Loucy (cell line): ENCODE data around the gene MEF2C.

Source experiments
- H2AFZ ChIP-seq: fragments of 200-600 bp; sonication (generic); 2 replicates; pipeline ENCODE4 v1.6.0; 2016; ENCODE audit warnings: antibody characterized with exemption, mild to moderate bottlenecking, low read length, moderate library complexity
- H3F3A ChIP-seq: fragments of 200-600 bp; 2 replicates; pipeline ENCODE4 v1.6.0; 2016; ENCODE audit warnings: antibody characterized with exemption, low read depth, mild to moderate bottlenecking
- H3K27me3 ChIP-seq: fragments of 200-600 bp; sonication (generic); 2 replicates; pipeline ENCODE4 v1.6.1; 2014; ENCODE audit warnings: low read length, mild to moderate bottlenecking; ENCODE audit not compliant: insufficient read depth, poor library complexity, severe bottlenecking
- H3K36me3 ChIP-seq: fragments of 200-600 bp; sonication (generic); 2 replicates; pipeline ENCODE4 v1.6.1; 2016; ENCODE audit warnings: low read length; ENCODE audit not compliant: insufficient read depth
- H3K4me1 ChIP-seq: fragments of 200-600 bp; sonication (generic); 2 replicates; pipeline ENCODE4 v1.5.1; 2014; ENCODE audit warnings: low read length, mild to moderate bottlenecking; ENCODE audit not compliant: insufficient read depth, poor library complexity, severe bottlenecking
- H3K4me2 ChIP-seq: fragments of 200-600 bp; sonication (generic); 2 replicates; pipeline ENCODE4 v1.6.0; 2014; ENCODE audit warnings: antibody characterized with exemption, low read length, low read depth, mild to moderate bottlenecking; ENCODE audit not compliant: poor library complexity, severe bottlenecking
- H3K4me3 ChIP-seq: fragments of 200-600 bp; sonication (generic); 2 replicates; pipeline ENCODE4 v1.5.1; 2014; ENCODE audit warnings: low read length, mild to moderate bottlenecking, mixed read lengths; ENCODE audit not compliant: poor library complexity, severe bottlenecking
- H3K79me2 ChIP-seq: fragments of 200-600 bp; sonication (generic); 2 replicates; pipeline ENCODE4 v1.6.1; 2014; ENCODE audit warnings: low read length; ENCODE audit not compliant: insufficient read depth
- H3K9ac ChIP-seq: fragments of 200-600 bp; sonication (generic); 2 replicates; pipeline ENCODE4 v1.6.0; 2014; ENCODE audit warnings: mild to moderate bottlenecking, low read depth, low read length, moderate library complexity; ENCODE audit not compliant: poor library complexity, severe bottlenecking
- H3K9me2 ChIP-seq: fragments of 200-600 bp; sonication (generic); replicated peaks from 2 replicates; pipeline ENCODE4 v1.6.1; 2016; ENCODE audit warnings: low read depth, low read length, mixed read lengths
- H3K9me3 ChIP-seq: fragments of 200-600 bp; sonication (generic); 2 replicates; pipeline ENCODE4 v1.6.1; 2014; ENCODE audit warnings: mild to moderate bottlenecking, antibody characterized with exemption, low read length, low read depth; ENCODE audit not compliant: insufficient read depth
- H4K20me1 ChIP-seq: fragments of 200-600 bp; sonication (generic); 2 replicates; pipeline ENCODE4 v1.6.0; 2014; ENCODE audit warnings: antibody characterized with exemption, low read length, mild to moderate bottlenecking; ENCODE audit not compliant: insufficient read depth, poor library complexity, severe bottlenecking
- EZH2phosphoT487 ChIP-seq: fragments of 200-600 bp; IDR thresholded peaks from 2 replicates; pipeline ENCODE4 v1.6.1; 2018; ENCODE audit warnings: antibody characterized with exemption, mild to moderate bottlenecking, moderate library complexity, borderline replicate concordance
- TF ChIP-seq, protein P1 (sequence below): fragments of 200-600 bp; sonication (generic); conservative IDR thresholded peaks from 2 replicates; pipeline ENCODE4 v1.5.1; 2014; ENCODE audit warnings: mild to moderate bottlenecking, antibody characterized with exemption, low read length

MEF2C gene

DNA sequence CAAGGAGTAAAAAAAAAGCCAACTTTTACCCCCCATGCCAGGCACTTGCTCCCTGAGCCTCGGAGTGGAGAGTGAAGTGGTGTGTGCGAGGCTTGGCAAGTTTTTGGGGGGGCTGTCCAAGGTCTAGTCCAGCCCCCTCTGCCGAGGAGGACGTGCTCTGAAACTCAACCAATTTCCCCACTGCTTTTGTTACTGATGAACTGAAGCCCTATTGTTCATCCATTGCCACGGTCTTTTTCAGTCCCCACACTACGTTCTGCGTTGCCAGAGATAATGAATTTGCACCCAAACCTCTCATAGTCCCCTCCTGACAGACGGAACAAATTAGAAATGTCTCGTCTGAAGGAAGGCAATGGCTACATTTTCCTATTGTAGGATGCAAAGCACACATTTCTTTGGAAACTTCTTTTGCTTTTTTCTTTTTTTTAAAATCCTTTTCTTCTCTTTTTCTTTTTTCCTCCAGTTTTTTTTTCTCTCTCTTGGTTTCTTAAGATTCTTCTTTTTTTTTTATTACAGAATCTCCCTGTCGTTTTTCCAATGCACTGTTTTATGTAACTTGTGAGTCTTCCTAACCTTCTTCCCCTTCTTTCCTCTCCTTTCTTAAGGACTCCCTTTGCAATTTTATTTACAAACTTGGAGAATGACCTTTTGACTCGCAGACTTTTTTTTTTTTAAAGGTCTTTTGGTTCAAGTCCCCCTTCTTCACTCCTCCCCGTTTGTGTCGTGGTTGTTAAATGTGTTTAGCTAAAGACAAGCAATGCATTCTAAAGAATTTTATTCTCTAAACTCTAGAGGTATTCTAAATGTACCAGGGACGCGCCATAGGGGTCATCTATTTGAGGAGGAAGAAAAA, 209.5 kb downstream of the MEF2C start:
- TF ChIP-seq, protein P1, sequence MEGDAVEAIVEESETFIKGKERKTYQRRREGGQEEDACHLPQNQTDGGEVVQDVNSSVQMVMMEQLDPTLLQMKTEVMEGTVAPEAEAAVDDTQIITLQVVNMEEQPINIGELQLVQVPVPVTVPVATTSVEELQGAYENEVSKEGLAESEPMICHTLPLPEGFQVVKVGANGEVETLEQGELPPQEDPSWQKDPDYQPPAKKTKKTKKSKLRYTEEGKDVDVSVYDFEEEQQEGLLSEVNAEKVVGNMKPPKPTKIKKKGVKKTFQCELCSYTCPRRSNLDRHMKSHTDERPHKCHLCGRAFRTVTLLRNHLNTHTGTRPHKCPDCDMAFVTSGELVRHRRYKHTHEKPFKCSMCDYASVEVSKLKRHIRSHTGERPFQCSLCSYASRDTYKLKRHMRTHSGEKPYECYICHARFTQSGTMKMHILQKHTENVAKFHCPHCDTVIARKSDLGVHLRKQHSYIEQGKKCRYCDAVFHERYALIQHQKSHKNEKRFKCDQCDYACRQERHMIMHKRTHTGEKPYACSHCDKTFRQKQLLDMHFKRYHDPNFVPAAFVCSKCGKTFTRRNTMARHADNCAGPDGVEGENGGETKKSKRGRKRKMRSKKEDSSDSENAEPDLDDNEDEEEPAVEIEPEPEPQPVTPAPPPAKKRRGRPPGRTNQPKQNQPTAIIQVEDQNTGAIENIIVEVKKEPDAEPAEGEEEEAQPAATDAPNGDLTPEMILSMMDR: no peak
- TF ChIP-seq EZH2phosphoT487: no peak
- no peaks in the 10 kb centered on the region for H3K4me1 ChIP-seq
- H3K36me3 ChIP-seq: no peaks in the 10 kb centered on the region
- H3K9me2 ChIP-seq: no peaks in the 10 kb centered on the region
- H3K9me3 ChIP-seq: no peaks in the 10 kb centered on the region
- H4K20me1 ChIP-seq: no peaks in the 10 kb centered on the region
- no peak overlapping the region for H3K9ac ChIP-seq
- H3K79me2 ChIP-seq: no peaks in the 10 kb centered on the region
- H3K4me3 ChIP-seq: no peak overlapping the region
- no peaks in the 10 kb centered on the region for H3K27me3 ChIP-seq
- H3K4me2 ChIP-seq: no peak overlapping the region
- H3F3A ChIP-seq: no peaks in the 10 kb centered on the region
- no peak overlapping the region for H2AFZ ChIP-seq

DNA sequence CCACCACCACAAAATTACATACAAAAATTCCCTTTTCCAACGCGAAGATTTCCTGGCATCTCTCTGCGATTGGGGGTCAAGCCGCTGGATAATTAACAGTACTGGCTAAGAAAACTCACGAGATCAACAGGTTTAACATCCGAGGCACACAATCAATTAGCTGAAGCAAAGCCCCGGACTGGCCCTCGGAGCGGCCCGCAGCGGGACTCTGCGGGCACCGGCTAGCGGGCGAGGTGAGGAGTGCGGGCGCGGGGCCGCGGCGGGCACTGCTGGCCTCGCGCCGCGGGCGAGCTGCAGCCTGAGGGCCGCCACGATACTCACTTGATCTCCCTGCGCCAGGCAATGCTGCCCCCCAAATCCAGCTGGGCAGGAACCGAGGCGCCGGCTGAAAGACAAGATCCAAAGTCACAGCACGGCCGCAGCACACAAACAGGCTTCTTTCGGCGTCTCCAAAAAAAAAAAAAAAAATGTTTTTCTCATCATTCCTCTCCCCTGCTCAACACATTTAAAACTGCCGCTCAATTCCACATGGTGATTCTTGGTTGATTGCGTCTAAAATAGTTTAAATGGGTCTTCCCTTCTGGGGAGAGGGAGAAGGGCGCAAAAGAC, 210.2 kb downstream of the MEF2C start:
- no peaks in the 10 kb centered on the region for H3K79me2 ChIP-seq
- H3K4me2 ChIP-seq: no peak overlapping the region
- TF ChIP-seq, protein P1: no peak
- no peak for TF ChIP-seq EZH2phosphoT487
- H3K9ac ChIP-seq: no peak overlapping the region
- H3K4me3 ChIP-seq: no peak overlapping the region
- H4K20me1 ChIP-seq: no peaks in the 10 kb centered on the region
- H3K4me1 ChIP-seq: peaks cover under 1% of the 10 kb centered on the region
- H3K27me3 ChIP-seq: no peaks in the 10 kb centered on the region
- H3F3A ChIP-seq: no peaks in the 10 kb centered on the region
- no peak overlapping the region for H2AFZ ChIP-seq
- H3K9me2 ChIP-seq: no peaks in the 10 kb centered on the region
- no peaks in the 10 kb centered on the region for H3K9me3 ChIP-seq
- no peaks in the 10 kb centered on the region for H3K36me3 ChIP-seq

DNA sequence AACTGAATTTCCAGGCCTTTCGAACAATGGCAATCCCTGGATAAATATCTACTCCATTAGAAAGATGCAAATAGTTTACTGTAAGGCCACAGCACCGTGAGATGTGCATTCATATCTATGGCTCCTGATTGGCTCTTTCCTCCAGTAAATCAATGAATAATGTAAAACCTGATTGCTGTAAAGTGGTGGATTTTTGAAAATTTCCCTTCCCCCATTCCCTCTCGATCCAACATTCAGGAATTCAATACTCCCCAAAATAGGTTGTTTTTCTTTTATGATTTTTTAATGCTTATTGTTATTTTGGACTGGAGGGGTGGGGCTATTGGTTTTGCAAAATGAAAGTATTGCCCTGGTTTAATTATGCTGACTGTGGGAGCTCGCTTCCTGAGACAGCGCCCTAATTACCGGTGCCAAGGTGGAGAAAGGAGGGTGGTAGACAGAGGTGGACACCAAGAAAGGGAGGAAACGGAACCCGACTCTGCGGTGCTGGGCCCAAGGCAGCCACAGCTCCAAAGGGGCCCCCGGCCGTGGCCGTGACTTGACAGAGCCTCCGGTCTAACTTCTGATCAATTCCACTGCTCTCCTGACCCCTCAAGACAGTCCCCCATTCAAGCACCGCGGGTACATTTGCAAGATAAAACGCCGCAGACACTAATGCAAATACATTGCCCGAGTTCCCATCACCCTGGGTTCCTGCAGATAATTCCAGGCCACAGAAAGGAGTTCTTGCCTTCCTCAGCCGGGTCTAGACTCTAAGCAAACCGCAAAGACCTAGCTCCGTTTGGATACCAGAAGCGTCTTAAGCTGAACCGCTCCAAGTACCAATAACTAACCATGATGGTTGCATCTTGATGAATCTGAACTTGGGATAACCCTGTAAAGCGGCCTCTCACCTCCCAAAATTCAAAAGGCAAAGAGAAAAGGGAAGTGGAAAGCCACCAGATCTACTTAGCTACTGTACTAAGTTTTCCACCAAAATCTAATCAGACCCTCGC, 211.2 kb downstream of the MEF2C start:
- H3K4me2 ChIP-seq: no peak overlapping the region
- H4K20me1 ChIP-seq: no peaks in the 10 kb centered on the region
- H3K27me3 ChIP-seq: no peaks in the 10 kb centered on the region

More for the DNA sequence above, 211.2 kb downstream of the MEF2C start:
- TF ChIP-seq, protein P1: no peak
- no peak for TF ChIP-seq EZH2phosphoT487
- Histone ChIP-seq H3K9me3 (no peaks in the 10 kb centered on the region), H3K4me1 (peaks cover 4% of the 10 kb centered on the region), H3K9ac (no peak overlapping the region), H3K4me3 (no peak overlapping the region), H3F3A (no peaks in the 10 kb centered on the region), H3K36me3 (no peaks in the 10 kb centered on the region), H2AFZ (no peak overlapping the region), H3K9me2 (no peaks in the 10 kb centered on the region), H3K79me2 (no peaks in the 10 kb centered on the region)
